COR-L47 (cell line): ENCODE results near the gene SETBP1.
A peak's percentile ranks its signal among the peaks of the same experiment; 100 is the strongest.

Experiments
- DNase-seq: peaks from one replicate; lab custom pipeline; 2025; lab: John Stamatoyannopoulos, UW

The SETBP1 gene

DNA sequence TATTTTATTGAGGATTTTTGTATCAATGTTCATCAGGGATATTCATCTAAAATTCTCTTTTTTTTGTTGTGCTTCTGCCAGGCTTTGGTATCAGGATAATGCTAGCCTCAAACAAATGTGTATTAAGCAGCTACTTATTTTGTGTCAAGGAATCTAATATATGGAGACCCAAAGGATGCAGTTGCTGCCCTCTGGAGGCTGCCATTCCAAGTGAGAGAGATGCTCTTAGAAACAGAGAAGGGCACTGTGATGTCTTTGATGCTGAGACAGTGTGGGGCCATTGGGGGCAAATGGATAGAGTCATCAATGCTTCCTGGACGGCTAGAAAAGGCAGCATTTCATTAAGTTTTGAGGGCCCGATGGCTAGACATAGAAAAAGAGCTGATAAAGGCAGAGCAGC, 292.6 kb downstream of the SETBP1 start:
- no peak for DNase-seq

DNA sequence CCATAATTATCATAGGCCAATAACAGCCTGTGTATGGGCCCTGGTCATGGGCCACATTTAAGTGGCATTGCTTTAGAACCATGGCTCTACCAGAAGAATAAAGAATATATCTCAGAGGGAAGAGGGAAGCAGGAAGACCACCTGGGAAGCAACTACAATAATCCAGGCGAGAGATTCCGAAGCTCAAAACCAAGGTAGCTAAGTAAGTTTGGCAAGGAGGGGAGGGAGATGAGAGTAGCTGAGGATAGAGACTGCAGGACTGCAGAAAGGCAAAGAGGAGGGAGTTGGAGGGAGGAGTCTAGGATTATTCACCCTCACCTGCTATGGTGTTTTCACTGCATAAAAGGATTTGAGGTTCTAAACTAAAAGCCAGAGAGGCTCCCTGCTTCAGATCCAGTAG, 293.5 kb downstream of the SETBP1 start:
- DNase-seq = no peak

DNA sequence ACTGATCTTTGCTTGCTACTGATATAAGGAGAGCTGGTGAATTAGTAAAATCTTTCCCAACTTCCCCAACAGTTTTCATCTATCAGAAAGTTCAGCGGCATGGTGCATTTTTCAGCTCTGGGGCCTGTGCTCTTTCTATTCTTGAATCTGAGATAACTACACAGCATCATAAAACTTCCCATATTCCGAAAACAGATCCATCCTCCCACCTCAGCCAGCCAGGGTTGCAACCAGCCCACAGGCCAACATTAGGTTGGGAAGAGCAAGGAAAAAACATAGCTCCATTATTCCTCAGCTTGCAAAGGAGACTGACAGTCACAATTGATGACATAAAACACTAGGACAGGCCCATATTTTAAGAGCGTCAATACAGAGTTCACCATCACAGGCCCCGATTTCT, 297.2 kb downstream of the SETBP1 start:
- no peak for DNase-seq

- no peak for DNase-seq
Observed at GRCh38 chr18:44979748-44980147, 299.1 kb downstream of the SETBP1 start.

- no peak for DNase-seq
Observed at GRCh38 chr18:44981121-44981520, 300.4 kb downstream of the SETBP1 start.

DNA sequence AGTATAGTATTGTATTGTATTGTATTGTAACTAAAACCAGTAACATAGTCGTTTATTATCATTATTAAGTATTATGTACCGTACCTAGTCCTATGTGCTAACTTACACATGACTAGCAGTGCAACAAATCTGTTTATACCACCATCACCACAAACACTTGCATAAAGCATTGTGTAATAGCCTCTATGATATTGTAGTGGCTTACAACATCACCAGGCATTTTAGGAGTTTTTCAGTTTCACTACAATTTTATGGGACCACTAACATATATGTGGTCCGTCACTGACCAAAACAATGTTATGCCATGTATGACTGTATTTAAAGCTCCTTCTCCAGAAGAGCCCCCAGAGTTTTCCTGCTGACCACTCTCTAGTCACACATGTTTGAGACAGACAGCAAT, 306.2 kb downstream of the SETBP1 start:
- no peak for DNase-seq

GRCh38 chr18:44987371-44987770, 306.7 kb downstream of the SETBP1 start:
- no peak for DNase-seq

DNA sequence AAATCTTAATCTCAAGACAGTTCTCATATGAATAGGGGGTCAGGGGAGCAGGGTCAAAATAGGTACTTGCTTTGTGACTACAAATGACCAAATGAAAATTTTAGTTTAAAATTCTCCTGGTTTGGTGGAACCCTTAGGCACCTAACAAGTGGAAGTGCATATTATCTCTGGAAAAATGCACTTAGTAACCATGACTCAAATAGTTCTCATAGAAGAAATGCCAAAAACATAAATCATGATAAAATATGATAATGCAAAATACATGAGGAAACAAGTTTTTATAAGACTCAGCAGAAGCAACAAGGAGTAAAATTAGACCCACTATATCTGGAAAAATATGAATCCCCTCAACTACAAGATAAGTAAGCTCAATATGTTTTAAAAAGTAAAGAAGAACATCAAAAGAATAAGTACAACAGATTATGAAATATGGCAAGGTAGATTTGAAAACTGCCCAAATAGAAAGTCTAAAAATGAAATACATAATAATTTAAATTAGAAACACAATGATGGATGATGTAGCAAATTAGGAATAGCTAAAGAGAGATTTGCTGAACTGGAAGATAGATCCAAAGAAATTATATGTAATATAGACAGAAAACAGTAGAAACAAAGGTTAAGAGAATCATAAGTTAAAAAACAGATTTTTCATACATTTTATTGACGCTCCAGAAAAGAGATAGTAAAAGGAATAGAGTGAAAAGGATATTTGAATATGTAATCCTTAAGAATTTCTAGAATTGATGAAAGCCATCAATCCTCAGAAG, 308.3 kb downstream of the SETBP1 start:
- no peak for DNase-seq

DNA sequence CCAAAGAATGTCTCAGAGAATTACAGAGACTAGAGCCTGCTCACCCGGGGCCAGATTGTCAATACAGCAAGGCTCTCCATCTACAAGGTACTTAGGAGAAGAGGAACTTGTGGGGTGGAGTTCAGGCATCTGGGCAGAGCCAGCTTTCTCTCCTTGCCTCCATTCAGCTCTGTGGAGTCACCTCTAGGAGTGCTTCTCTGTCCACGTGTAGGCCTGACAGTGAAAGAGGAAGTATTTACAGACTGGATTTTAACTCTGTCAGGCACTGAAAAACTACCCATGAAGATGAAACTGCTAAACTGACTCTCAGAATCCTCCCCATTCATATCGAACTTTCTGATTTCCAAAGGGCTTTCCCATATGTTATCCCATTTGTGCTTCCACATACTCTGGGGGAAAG, 315.6 kb downstream of the SETBP1 start:
- DNase-seq = no peak

- DNase-seq = no peak
Observed at GRCh38 chr18:44997174-44997573, 316.5 kb downstream of the SETBP1 start.

- DNase-seq = no peak
Observed at GRCh38 chr18:44998360-44998759, 317.7 kb downstream of the SETBP1 start.

GRCh38 chr18:45004546-45005080, 323.9 kb downstream of the SETBP1 start:
- DNase-seq = no peak

DNA sequence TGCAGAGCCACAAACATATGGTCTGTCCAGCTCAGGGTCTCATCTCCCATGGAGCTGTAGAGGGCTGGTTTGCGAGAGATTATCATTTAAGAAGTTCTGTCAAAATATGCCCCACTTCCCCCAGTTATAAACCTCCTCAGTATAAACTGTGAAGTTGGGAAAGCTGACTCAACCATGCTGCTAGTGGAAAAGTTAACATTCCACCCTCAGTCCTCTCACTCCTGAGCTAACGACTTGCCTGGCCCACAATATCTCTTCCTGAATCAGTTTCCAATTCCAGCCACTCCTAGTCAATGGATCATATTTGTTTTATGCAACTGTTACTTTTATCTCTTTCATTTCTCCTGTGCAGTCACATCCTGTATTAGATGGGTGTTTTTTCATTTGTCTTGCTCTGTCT, 326.2 kb downstream of the SETBP1 start:
- DNase-seq = no peak

- no peak for DNase-seq
Observed at GRCh38 chr18:45007531-45007930, 326.8 kb downstream of the SETBP1 start.

DNA sequence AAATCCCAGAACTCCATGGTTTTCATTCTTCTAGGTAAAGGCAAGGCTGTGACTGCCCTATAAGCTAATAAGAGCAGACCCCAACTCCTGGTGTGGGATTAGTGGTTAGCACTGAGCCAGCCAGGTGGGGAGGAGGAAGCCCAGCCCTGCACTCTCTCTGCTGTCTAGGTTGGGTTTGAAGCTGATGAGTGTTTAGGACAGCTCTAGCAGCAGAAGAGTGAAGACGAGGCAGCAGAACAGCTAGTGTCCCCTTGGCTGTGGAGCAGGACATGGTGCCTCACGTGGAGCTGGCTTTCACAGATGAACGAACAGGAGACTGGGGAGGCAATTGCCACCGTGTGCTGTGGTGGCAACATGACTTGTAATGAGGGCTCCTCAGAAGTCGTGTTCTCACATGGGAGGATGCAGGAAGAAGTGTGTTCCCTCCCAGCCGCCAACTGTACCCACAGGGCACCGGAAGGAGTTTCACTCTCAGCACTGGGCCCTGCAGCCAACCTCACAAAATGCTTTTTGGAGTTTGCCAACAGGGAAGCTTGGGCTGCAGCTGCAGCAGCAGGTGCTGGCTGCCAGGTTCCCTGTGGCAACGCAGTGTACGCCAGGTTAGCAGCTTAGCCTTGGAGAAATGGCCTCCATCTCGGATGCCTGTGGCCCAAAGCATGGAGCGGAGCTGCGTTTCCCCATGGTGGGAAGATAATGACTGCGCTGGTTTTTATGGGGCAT, 328.2 kb downstream of the SETBP1 start:
- DNase-seq = peak; percentile 50

DNA sequence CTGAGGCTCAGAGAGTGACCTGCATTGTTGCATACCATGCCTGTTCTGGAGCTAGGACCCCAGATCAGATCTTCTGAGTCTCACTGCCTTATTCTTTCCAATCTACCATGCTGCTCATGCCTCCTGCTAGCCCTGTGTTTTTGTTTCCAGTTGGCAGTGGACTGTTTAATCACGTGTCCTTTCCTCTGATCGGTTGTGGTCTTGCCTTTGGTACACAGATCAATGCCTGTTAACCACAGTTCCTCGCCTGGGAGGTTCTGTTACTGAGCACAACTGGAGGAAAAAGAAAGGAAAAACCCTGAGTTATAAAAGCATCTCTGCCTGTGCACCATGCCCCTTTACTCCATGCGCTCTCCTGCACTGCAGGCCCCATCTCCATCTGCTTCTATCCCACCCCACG, 329.1 kb downstream of the SETBP1 start:
- DNase-seq = no peak

DNA sequence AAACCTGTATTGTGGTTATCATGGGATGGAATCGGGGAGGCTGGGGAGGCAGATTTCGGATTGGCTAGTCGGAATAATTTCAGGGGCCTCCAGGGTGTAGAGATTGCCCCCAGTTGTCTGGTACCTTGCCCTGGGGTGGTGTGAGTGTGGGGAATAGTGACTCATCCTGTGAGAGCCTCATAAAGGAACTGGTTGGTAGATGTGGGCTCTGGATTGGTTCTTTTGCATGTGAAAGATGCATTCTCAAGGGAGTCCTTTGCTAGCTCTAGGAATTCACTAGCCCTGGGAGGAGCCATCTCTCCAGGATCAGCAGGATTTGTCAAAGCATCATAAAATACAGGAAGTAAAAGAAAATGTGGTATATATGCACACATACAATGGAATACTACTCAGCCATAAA, 331.6 kb downstream of the SETBP1 start:
- no peak for DNase-seq

GRCh38 chr18:45014047-45014501, 333.4 kb downstream of the SETBP1 start:
- DNase-seq = no peak

- DNase-seq = no peak
Observed at GRCh38 chr18:45015788-45016128, 335.1 kb downstream of the SETBP1 start.

DNA sequence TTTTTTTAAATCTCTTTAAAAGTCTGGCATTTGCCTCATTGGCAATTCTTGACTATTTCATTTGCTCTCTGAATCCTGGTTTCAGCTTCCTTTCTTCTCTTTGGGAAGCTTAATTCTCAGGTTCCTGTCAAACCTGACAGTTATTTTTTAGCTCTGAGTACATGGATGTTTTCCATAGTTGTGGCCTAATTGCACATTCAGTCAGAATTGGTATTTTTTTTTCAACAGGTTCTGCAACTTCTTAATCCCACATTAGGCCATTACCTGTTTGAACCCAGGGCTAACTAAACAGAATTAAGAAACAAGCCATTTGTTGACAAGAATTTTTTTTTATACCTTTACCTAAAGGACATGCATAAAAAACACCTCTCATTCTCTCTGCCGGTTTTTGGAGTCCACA, 338.8 kb downstream of the SETBP1 start:
- no peak for DNase-seq

DNA sequence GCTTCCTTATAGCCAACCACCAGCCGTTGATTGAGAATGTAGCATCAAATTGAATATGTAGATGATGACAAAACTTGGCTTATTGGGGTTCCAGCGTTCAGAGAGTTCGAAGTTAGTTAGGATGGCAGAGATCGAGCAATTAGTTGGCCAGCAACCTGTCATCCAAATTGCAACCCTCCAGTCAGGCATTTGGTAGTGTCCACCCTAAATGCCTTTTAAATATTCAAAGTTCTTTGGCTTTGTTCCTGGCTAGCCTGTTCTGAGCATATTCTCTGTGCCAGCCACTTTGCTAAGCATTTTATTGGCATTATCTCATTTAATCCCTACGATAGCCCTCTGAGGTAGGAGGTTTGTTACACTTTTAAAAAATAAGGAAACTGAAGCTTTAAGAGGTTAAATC, 342.8 kb downstream of the SETBP1 start:
- no peak for DNase-seq

- DNase-seq = no peak
Observed at GRCh38 chr18:45024357-45025088, 343.8 kb downstream of the SETBP1 start.

DNA sequence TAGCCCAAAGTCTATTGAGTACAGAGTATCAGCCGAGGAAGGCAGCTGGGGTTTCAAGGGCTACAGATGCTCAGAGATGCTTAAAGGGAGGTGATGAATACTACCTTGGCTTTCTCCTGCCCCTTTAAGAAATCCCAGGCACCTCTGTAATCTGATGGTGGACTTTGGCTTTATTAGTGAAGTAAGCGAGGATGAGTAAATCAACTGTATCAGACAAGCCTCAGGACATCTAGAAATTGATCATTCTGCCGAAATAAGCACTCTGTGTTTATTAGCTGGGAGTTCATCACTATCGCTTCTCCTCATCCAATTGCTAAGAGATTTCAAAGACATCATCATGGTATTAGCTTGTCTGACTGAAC, 344.4 kb downstream of the SETBP1 start:
- no peak for DNase-seq
